Kasumi-1 (cell line): Measurements from ENCODE around the gene TAF1C.
"Not testable (repeated sequence)": the region's sequence is repeated elsewhere in the genome, so short reads cannot be mapped to it uniquely, and the experiment has no call there.

Source experiments
- DNase-seq, 2 experiments: peaks; one replicate each; lab custom pipeline; 2025; lab: John Stamatoyannopoulos, UW

TAF1C gene

DNA sequence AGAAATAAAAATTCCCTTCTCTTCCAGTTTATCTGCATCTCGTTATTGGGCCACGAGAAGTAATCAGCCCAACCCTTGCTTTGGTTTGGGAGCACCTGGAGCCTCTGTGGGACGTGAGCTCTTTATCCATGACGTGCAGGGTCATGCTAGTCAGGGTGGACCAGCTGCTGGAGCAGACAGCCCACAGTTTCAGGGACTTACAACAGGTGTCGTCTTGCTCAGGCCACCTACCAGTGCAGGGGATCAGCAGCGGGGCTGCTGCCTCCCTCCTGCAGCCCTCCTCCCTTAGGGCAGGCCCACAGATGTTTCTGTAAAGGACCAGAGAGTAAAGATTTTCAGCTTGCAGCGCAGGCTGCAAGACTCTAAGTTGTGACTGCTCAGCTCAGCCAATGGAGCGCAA, 21.0 kb upstream of the TAF1C start:
- DNase-seq, result no peak

DNA sequence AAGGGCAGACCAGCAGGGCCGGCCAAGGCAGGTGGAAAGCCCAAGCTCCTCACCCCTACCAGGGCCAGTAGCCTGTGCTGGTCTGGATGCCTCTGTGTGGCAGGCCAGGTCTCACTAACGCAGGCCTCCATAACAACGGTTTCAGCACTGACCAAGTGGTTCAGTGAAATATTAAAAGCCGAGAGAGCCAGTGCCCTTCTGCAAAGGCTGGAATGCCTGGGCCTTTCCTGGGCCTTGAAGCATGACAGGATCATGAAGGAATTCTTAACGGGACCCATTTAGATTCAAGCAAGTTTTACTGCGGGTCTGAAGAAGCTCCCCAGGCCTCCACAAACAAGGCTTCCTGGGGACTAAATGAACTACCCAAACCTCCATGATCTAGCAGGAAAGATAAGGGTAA, 20.4 kb upstream of the TAF1C start:
- DNase-seq, result no peak

DNA sequence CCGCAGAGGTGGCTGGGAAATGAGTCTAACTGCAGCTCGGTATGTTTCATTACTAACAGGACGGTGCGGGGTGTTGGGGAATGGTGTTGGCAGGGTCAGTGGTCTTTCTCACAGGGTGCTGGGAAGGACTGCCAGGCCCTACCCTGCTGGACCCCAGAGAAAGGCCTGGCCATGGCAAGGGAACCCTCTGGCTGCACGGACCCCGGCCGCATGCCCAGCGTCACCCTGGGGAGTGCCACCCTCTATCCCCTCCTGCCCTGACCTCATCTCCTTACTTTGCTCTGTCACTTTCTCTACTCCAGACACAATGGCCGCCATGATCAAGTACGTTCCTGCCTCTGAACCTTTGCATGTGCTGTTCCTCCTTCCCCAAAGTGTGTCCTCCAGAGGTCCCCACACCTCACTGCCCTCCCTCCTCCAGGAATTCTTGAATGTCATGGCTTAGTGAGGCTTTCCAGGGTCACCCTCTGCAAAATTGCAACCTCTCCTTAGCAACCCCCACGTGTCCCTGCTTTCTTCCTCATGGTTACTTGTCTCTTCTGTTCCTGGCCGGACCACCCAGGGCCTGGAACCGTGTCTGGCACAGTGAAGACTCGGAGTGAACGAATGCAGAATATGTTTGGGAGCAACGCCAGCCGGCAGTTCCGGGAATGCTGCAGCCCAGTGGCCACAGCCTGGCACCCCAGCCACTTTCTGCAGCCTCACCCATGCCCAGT, 19.3 kb upstream of the TAF1C start:
- DNase-seq, result no peak

DNA sequence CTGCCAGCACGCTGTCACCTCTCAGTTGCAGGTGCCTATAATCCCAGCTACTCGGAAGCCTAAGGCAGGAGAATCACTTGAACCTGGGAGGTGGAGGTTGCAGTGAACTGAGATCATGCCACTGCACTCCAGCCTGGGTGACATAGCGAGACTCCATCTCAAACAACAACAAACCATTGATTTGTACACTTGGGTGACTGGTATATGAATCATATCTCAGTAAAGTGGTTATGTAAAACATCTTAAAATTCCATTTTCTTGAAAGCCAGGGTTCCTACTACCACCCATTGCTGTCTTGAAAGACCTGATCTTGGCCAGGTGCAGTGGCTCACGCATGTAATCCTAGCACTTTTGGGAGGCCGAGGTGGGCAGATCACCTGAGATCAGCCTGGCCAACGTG, 18.3 kb upstream of the TAF1C start:
- not testable (repeated sequence) for DNase-seq

DNA sequence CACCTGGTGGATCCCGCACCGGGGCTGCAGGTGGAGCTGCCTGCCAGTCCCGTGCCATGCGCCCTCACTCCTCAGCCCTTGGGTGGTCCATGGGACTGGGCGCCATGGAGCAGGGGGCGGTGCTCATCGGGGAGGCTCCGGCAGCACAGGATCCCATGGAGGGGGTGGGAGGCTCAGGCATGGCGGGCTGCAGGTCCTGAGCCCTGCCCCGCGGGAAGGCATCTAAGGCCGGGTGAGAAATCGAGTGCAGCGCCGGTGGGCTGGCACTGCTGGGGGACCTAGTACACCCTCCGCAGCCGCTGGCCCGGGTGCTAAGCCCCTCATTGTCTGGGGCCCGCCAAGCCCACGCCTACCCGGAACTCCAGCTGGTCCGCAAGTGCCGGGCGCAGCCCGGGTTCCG, 17.7 kb upstream of the TAF1C start:
- DNase-seq, result not testable (repeated sequence)

DNA sequence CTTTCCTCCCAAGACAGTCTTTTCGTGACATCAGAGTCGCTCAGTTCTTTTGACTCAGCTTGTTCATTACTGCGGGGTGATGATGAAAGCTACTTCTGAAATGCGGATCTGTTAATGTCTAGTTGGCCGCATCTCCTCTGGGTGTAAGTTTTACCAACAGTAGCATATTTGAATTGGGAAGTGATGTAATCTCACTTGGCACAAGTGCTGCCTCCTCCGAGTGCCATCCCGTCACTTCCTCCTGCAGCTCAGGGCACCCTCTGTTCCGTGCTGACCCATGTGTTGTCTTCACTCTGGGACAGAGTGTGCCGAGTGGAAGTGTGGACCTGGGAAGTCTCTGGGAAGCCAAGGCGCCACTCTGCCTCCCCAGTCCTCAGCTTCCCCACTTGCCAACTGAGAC, 13.0 kb upstream of the TAF1C start:
- DNase-seq, result peak in 1 of 2 experiments; percentile 24

DNA sequence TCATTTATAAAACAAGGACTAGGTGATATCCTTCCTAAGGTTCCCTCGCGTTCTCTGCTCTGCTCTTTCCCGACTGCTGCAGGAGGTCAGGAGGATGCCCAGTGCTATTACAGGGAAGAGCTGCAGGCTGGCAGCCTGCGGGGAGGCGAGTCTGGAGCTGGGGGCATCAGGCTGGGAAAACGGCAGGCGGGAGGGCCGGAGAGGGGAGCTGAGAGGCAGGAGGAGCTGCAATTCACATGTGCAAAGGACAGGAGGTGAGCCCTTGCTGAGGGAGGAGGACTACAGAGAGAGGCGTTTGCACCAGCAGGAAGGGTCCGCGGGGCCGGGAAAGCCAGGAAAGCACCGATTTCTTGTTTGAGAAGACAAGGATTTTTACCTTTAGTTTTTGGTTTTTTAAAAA, 12.2 kb upstream of the TAF1C start:
- DNase-seq, result no peak

DNA sequence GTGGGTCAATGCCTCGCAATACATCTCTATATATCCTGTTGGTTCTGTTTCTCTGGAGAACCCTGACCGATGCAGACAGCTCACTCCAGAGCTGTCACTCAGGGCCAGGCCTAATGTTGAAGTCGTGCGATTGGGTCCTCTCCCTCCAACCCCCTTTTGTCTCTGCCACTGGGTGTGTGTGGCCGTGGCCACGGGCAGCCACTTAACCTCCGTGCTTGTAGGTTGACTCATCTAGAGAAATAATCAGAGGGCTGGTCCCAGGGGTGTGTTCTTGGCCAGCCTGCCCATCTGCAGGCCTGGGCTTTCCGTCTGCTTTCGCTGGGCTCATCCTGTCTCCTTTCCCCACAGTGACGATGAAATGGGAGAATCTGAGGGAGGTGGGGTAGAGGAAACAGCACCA, 11.5 kb upstream of the TAF1C start:
- DNase-seq, result no peak

DNA sequence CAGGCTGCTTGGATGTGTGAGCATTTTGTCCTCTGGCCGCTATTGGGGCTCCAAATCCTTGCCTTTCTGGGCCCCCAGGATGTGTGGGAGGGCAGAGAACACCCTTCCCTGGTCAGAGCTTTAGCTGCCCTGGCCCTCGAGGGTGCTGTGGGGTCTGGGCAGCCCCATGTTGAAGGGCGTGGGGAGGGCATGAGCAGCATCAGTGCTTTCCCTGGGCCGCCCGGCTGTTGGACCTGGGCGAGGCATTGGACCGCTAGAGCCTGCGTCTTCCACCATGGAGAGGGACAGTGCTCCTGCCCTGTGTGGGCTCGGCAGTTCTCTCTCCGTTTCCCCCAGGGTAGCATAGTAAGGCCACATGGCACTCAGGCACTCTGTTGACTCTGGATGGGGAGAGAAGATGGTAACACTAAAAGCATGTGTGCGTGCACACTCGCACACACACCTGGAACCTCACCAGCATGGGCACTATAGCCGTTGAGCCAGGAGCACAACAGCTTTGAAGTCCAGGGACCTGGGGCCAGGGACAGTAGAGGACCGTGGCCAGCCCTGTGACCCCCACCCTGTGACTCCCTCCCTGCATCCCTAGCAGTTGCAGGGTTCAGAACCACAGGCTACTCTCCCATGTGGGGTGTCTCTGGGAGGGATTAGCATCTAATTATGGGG, 10.7 kb upstream of the TAF1C start:
- no peak for DNase-seq

DNA sequence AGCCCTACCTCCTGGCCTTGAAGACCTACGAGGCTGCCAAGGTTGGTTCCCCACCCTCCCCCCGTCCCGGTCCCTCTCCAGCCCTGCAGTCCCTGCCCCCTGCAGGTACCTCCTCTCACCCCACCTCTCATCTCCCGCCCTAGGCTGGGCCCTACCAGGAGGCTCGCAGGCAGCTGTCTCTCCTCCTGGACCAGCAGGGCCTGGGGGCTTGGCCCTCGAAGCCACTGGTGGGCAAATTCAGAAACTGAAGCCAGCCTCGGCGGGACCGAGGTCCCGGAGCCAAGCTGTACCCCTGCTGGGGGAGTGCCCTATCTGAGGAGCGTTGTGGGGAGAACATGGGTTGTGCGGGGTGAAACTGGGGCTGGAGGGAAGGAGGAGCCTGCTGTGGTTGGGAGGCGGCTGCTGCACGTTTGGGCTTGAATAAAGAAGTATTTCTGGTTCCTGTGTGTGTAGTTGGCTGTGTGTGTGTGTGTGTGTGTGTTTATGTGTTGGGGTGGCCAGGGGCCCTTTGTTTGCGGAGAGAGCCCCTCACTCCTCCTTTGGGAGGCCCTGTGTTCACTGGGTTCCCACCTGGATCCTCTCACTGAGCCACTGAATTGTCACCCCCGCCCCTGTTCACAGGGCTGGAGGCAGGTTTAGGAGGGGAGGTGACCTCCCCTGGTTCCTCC, 10.0 kb upstream of the TAF1C start:
- DNase-seq, result no peak

DNA sequence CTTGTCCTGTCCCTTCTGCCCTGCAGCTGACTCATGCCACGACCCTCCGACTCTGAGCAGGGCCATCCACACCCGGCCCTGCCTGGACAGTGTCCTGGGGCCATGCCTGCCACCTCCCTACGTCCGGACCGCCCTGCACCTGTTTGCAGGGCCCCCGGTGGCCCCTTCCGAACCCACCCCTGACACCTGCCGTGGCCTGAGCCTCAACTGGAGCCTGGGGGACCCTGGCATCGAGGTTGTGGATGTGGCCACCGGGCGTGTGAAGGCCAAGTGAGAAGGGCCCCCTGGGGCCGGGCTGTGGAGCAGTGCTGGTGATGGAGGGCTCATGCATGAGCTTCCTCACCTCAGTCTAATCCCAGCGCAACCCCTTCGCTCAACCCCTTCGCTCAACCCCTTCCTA, 9.2 kb upstream of the TAF1C start:
- no peak for DNase-seq

DNA sequence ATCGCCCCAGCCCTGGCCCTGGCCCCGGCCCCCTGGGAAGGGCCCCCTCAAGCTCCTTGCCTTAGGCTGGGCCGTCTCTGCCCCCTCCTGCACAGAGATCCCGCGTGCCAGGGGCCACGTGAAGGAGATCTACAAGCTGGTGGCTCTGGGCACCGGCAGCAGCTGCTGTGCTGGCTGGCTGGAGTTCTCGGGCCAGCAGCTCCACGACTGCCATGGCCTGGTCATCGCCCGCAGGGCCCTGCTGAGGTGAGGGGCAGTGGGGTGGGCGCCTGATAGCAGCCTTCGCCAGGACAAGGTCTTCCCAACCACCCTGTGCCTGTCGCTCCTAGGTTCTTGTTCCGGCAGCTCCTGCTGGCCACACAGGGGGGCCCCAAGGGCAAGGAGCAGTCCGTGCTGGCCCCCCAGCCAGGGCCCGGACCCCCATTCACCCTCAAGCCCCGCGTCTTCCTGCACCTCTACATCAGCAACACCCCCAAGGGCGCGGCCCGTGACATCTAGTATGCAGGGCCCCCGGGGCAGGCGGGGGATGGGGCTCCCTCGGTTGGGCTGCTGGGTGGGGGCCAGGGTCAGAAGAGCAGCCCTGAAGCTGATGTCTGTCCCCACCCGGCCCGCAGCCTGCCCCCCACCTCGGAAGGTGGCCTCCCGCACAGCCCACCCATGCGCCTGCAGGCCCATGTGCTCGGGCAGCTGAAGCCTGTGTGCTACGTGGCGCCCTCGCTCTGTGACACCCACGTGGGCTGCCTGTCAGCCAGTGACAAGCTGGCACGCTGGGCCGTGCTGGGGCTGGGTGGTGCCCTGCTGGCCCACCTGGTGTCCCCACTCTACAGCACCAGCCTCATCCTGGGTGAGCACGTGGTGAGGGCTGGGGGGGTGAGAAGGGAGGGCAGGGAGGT, 8.6 kb upstream of the TAF1C start:
- no peak for DNase-seq

DNA sequence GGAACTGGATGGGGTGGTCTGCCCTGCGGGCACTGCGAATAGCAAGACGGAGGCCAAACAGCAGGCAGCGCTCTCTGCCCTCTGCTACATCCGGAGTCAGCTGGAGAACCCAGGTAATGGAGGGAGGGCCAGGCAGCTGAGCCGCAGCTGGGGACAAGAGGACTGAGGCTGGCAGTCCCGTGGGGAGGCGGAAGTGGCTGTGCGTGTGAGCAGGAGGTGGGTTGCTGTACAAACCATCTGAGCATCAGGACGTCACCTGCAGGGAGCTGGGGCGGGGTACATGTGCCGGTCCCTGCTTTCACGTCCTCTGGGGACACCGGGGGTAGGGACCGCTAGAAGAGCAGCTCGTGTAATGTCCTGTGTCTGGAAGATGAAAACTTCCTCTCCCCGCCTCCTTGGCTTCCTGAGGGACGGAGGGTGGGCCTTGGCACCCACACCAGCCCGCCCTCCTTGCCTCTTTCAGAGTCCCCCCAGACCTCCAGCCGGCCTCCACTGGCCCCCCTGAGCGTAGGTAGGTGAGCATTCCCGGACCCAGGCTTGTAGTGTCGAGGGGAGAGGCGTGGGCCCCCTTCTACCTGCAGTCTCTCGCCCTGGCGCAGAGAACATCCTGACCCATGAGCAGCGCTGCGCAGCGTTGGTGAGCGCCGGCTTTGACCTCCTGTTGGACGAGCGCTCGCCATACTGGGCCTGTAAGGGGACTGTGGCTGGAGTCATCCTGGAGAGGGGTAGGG, 7.8 kb upstream of the TAF1C start:
- DNase-seq, result no peak

DNA sequence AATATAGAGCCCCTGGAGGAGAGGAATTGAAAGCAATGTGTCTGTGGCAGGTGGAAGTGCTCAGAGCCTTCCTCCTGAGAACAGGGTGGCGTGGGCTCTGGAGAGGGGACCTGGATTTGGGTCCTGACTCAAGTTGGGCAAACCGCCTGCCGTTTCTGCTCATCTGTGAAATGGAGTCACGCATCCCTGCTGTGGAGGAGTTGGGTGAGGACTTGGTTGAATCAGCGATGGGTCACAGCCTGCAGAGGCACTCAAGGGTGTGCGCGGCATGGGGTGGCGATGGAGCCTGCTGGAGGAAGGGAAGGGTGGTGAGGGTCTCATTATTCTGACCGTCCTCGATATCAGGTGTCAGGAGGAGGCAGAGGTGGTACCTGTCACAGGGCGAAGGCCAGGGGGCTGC, 7.2 kb upstream of the TAF1C start:
- DNase-seq, result no peak

DNA sequence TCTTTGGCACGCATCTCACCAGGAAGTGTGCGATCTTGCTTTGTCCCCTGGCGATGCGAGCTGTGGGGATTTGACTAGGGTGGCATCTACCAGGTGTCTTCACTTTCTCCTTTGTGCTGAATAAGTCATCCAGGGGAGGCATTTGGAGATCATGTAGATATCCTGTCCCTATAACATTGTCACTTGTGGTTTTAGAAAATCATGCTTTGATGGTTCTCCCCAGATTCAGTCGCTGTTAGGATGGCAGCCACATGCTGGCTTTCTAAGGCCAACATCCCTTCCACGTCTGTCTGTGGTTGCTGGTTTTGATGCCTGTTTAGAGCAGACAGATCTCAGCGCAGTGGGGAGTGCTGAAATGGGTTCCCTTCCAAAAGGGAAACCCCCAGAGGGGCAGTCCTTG, 6.6 kb upstream of the TAF1C start:
- DNase-seq, result no peak

DNA sequence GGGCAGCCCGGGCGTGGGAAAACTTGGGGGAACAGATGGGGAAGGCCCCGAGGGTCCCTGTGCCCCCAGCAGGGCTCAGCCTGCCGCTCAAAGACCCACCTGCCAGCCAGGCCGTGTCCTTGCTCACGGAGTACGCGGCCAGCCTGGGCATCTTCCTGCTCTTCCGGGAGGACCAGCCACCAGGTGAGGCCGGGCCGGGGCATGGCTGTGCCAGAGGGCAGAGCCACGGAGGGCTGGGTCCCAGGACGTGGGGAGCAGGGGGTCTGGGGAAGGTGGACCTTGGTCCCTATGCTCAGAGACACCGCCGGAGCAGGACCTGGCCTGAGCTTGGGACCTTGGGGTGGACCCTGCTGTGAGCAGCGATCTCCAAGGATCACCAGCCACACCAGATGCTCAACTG, 4.6 kb upstream of the TAF1C start:
- DNase-seq, result no peak

DNA sequence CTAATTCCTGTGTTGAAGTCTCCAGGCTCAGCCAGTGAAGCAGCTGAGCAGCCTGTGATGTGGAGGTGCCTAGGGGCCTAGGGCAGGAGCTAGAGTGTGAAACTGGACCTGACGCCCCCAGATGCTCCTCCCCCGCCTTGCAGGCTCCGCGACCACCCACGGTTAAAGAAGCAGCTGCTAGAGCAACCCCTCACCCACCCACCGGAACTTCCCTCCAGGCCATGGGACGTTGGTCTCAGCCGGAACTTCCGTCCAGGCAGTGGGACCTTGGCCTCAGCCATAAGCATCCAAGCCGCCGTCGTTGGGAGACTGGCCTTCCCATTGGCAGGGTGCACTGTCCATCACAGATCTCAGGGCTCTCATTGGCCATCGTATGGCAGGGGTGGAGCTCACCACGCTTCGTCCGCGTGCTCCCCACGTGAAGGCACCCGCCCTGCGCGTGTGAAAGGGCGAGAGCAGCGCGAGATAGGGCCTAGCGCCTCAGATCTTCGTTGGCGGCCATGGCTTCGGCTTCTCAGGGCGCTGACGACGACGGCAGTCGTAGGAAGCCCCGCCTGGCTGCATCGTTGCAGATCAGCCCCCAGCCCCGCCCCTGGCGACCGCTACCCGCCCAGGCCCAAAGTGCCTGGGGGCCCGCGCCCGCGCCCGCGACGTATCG, 4.0 kb upstream of the TAF1C start, which contains the start of gene ADAD2:
ADAD2 (plus strand) TSS at position 427 of the 658 bp plus-strand sequence; CDS start at position 501, 74 bp downstream.
- no peak for DNase-seq

DNA sequence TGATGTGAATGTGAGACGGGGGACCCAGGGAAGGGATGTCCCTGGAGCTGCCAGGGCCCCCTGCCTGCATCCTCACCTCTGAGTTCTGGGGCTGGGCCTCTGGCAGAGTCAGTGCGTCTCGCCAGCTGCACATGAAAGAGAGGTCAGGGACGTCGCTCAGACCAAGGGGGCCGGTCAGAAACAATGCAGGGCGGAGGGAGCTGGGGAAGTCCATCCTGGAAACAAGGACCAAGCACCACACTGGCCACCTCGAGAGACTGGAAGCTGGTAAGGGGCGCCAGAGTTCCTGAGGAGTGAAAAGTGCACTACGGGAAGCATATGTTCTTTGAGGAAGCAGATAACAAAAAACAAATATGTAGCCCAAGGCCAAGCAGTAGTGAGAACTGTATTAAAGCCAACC, 2.1 kb downstream of the TAF1C start:
- DNase-seq, result no peak

DNA sequence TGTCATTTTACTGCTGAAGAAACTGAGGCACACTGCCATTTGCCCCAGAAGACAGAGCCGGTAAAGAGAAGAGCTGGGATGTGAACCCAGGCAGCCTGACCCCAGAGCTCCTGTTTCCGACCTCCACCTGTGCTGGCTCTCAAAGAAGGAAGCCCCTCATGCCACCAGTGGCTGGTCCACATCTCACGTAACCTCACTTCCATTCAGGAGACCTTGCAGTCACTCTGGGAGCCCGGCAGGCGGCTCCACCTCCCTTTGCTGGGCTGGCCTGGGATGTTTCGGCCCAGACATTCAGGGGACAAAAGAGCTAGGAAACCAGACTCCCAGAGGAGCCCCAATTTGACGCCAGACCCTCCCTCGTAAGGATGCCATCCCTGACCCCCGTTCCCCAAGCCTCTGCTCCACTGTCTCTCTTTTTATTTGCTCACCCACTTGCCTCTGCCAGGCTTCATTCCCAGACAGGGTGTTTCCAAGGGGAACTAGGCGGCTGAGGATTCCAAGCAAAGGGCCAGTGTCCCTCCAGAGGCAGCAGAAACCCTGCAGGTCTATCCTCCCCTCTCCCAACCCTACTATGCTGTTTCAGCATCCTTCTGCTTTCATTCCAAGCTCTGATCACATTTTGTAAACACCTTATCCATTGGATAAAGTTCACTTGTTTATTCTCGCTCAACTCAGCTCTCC, 2.8 kb downstream of the TAF1C start:
- DNase-seq, result no peak

DNA sequence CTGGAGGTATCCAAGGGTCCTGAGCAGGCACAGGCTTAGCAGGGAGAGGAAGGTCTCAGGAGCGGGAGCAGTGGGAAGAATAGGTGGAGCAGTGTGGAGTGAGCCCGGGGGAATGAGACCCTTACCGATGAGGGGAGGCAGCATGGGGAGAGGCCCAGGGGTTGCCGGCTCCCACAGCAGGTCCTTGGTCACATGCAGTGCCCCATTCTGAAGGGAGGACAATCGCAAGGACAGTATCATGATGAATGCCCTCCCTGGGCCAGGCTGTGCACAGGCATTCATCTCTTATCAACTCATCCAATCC, 3.3 kb downstream of the TAF1C start:
- no peak for DNase-seq
